Measurements from ENCODE around the gene CSPG4. TPM values are rescaled to one million over a fixed set of nuclear protein-coding genes. Genes with fewer than 3 reads are reported as not detected.
A peak's percentile ranks its signal among the peaks of the same experiment; 100 is the strongest.

Gene CSPG4
- total and polyA plus RNA-seq, 9 of the 15 experiments (the other 6 are each of a cell fraction or from before 2014, with no cell fraction given): under 0.01 to 0.07 (median 0.04) TPM; not detected in 5

DNA sequence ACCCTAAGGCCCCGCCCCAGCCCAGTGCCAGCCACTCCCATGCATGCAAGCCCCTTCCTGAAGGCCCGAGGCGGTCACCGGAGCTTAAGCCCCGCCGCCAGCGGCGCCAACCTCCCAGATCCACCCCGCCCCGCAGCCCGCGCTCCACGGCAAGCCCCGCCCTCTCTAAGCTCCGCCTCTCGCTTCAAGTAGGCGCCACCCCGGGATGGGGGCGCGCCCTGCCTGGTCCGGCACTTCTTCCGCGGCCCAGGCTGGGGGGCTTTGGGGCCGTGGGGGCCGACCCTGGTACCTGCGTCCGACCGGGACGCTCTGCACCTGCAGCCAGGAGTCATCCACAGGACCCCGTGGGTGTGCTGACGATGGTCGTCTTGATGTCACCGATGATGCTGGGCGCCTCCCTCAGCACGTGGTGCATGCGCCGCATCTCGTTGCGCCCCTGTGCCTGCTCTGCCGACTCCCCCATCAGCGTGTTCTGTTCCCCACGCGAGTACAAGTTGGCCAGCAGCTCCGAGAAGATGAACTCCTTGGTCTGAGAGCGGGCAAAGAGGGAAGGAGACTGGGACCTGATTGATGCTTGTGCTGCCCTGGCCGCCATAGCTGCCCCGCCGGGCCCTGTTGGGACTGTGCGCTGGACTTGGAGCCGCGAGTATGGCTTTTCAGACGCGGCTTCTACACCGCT lies 26.1 kb upstream of the CSPG4 start (continued):
- TF ChIP-seq ZNF561 (CRISPR knock-in tag; conservative IDR thresholded peaks at IDR 0.05) (no peak), BACH1 (tag; IDR thresholded peaks at IDR 0.05) (no peak), RAD51 (IDR thresholded peaks at IDR 0.05; ENCODE audit: borderline replicate concordance, low read depth) (peak; percentile 77), FOXP1 (CRISPR knock-in tag; IDR thresholded peaks at IDR 0.05) (0 out of 2 replicates have a peak, but pooled peaks have one; percentile 62), PCBP2 (IDR thresholded peaks at IDR 0.05; ENCODE audit: low read depth, low read length, poor library complexity, severe bottlenecking) (no peak), THRAP3 (IDR thresholded peaks at IDR 0.05; ENCODE audit: borderline replicate concordance) (no peak), ZNF23 (CRISPR knock-in tag; IDR thresholded peaks at IDR 0.05) (no peak), FIP1L1 (IDR thresholded peaks at IDR 0.05; ENCODE audit: low read depth, low read length, poor library complexity, severe bottlenecking) (peak; percentile 16), TCF7 (IDR thresholded peaks at IDR 0.05; ENCODE audit: borderline replicate concordance) (no peak), ZBED1 (IDR thresholded peaks at IDR 0.05) (no peak), ATF1 (CRISPR knock-in tag; IDR thresholded peaks at IDR 0.05) (no peak), ATF1 (tag; IDR thresholded peaks at IDR 0.05) (peak; percentile 94), ZNF76 (CRISPR knock-in tag; IDR thresholded peaks at IDR 0.05; ENCODE audit: borderline replicate concordance) (no peak), NFYB (IDR thresholded peaks at IDR 0.05; ENCODE audit: extremely low read depth, insufficient read length) (no peak), MAFG (tag; conservative IDR thresholded peaks at IDR 0.05) (no peak), TRIM28 (IDR thresholded peaks at IDR 0.05) (no peak), RBM25 (IDR thresholded peaks at IDR 0.05; ENCODE audit: low read depth, low read length, severe bottlenecking) (no peak), SRF (CRISPR knock-in tag; IDR thresholded peaks at IDR 0.05) (no peak), HLTF (IDR thresholded peaks at IDR 0.05) (0 out of 2 replicates have a peak, but pooled peaks have one; percentile 21), RCOR1 (IDR thresholded peaks at IDR 0.05; ENCODE audit: borderline replicate concordance in 1 of 2, low read depth in 2 of 2, low read length in 2 of 2) (peak in 1 of 2 experiments; percentile 28; a peak in 1 of 4 replicates), ZSCAN32 (CRISPR knock-in tag; IDR thresholded peaks at IDR 0.05) (no peak), MCM7 (IDR thresholded peaks at IDR 0.05) (no peak), SMAD4 (CRISPR knock-in tag; conservative IDR thresholded peaks at IDR 0.05) (no peak), MTA1 (IDR thresholded peaks at IDR 0.05; ENCODE audit: borderline replicate concordance) (no peak), ZNF408 (CRISPR knock-in tag; IDR thresholded peaks at IDR 0.05; ENCODE audit: low read depth) (no peak), NBN (IDR thresholded peaks at IDR 0.05; ENCODE audit: low read depth) (no peak), SMARCA5 (IDR thresholded peaks at IDR 0.05) (no peak)
- TF ChIP-seq, protein P1, sequence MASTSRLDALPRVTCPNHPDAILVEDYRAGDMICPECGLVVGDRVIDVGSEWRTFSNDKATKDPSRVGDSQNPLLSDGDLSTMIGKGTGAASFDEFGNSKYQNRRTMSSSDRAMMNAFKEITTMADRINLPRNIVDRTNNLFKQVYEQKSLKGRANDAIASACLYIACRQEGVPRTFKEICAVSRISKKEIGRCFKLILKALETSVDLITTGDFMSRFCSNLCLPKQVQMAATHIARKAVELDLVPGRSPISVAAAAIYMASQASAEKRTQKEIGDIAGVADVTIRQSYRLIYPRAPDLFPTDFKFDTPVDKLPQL (IDR thresholded peaks at IDR 0.05; ENCODE audit: extremely low read depth, insufficient read length): no peak
- TF ChIP-seq, protein P2, sequence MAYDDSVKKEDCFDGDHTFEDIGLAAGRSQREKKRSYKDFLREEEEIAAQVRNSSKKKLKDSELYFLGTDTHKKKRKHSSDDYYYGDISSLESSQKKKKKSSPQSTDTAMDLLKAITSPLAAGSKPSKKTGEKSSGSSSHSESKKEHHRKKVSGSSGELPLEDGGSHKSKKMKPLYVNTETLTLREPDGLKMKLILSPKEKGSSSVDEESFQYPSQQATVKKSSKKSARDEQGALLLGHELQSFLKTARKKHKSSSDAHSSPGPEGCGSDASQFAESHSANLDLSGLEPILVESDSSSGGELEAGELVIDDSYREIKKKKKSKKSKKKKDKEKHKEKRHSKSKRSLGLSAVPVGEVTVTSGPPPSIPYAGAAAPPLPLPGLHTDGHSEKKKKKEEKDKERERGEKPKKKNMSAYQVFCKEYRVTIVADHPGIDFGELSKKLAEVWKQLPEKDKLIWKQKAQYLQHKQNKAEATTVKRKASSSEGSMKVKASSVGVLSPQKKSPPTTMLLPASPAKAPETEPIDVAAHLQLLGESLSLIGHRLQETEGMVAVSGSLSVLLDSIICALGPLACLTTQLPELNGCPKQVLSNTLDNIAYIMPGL (CRISPR knock-in tag; IDR thresholded peaks at IDR 0.05): no peak
